MG63 (cell line): ENCODE results near the gene RIBC1. TPM values are rescaled to one million over a fixed set of nuclear protein-coding genes. Genes with fewer than 3 reads are reported as not detected.

Experiments used
- DNase-seq: peaks from one replicate; pipeline ENCODE4 v3.0.0-alpha.2; 2020
- H3K27me3 ChIP-seq: fragments of 250-450 bp; sonication (Bioruptor Pico); 2 replicates; pipeline ENCODE4 v1.5.1; 2020; ENCODE audit warnings: mild to moderate bottlenecking, moderate library complexity
- H3K36me3 ChIP-seq: fragments of 250-450 bp; sonication (Bioruptor Pico); 2 replicates; pipeline ENCODE4 v1.5.1; 2020; ENCODE audit warnings: mild to moderate bottlenecking, moderate library complexity
- H3K4me3 ChIP-seq: fragments of 250-450 bp; sonication (Bioruptor Pico); 2 replicates; pipeline ENCODE4 v1.5.1; 2020; ENCODE audit warnings: mild to moderate bottlenecking, moderate library complexity
- H3K9me3 ChIP-seq: fragments of 250-450 bp; sonication (Bioruptor Pico); 2 replicates; pipeline ENCODE4 v1.5.1; 2020; ENCODE audit warnings: mild to moderate bottlenecking, moderate library complexity
- total RNA-seq: library from RNA; depleted of rRNA; stranded (reverse); fragments of >200 nt; shearing (Covaris generic); gene quantifications from 2 replicates; pipeline ENCODE4 v1.2.3, GENCODE V29; 2014; ENCODE audit warnings: low replicate concordance

Gene RIBC1
- total RNA-seq, 1 experiment from 2014 or later = not detected

- Histone ChIP-seq H3K4me3 (peak within 1 kb of the TSS; percentile 68), H3K27me3 (no peaks in the 10 kb centered on the region), H3K9me3 (no peaks in the 10 kb centered on the region), H3K36me3 (peaks cover 6% of the 10 kb centered on the region)
- peak; percentile 95 for DNase-seq
Measured at GRCh38 chrX:53422086-53422860, 400 bp upstream of the RIBC1 start, which contains the start of gene SMC1A. Gene SMC1A (minus strand): TSS chrX:53422654. CDS start chrX:53422600, 54 bp downstream.

GRCh38 chrX:53429755-53430154 is 7.1 kb downstream of the RIBC1 start:
- Histone ChIP-seq H3K4me3 (no peak overlapping the region), H3K9me3 (no peaks in the 10 kb centered on the region), H3K27me3 (no peaks in the 10 kb centered on the region), H3K36me3 (peaks cover 6% of the 10 kb centered on the region; the same call in 1 of the 2 replicates)
- DNase-seq = no peak

DNA sequence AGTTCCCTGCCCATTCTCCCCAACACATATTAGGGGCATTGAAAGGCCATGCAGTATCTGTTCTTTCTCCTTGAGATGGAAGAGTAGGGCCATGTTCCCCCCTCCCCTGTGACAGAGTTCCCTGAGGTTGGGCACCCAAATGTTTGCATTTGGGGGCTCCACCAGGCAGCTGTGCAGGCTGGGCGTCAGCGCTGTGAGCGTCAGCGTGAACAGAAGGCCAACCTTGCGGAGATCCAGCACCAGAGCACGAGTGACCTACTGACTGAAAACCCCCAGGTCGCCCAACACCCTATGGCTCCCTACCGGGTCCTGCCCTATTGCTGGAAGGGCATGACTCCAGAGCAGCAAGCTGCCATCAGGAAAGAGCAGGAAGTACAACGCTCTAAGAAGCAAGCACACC is 7.6 kb downstream of the RIBC1 start:
- no peaks in the 10 kb centered on the region for H3K9me3 ChIP-seq
- peaks cover 6% of the 10 kb centered on the region; the same call in 1 of the 2 replicates for H3K36me3 ChIP-seq
- no peaks in the 10 kb centered on the region for H3K27me3 ChIP-seq
- DNase-seq = no peak
- H3K4me3 ChIP-seq = no peak overlapping the region

DNA sequence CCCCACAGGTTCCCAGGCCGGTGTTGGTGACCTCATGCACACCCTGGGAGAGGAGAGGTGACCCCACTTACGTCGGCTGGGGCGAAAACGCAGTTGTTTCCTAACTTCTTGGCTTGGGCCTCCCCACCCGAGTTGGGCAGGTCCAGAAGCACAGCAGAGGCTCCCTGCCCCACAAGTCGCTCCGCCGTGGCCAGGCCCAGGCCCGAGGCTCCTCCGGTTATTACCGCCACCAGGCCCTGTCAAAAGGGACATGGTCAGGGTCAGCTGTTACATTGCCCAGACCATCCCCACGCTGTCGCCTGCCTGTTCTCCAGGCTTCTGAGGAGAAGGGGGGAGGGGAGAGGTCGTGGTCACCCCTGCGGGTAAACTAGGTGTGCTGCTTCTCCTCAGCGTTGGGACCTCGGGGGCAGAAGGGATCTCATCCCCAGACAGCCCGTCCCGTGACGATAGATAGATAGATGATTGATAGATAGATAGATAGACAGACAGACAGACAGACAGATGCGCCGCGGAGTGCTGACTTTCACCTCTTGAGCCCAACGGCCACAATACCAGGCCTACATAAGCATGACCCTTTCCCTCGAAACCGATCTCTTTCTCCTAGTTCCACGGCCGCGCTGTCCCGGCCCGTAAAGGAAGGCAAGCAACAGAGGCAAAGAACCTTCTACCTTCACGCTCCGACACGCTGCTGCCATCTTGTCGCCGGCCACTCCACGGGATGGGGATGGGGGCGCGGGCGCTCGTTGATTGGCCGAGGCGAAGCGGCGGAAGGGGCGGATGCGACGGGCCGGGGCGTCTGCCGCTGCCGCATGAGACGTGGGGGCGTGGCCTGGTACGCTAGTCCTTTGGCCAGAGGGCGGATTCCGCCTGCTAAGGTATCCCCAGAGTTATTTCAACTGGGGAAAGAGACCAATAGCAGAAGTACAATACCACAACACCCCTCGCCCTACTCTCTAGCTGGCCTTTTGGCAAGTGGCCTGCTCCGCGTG is 11.3 kb downstream of the RIBC1 start, which contains the start of gene HSD17B10:
TSS of gene HSD17B10 (minus strand) at position 720 of the 989 bp plus-strand sequence. CDS start at position 695, 25 bp downstream.
- Histone ChIP-seq H3K9me3 (no peaks in the 10 kb centered on the region), H3K36me3 (peaks cover 6% of the 10 kb centered on the region; the same call in 1 of the 2 replicates), H3K27me3 (no peaks in the 10 kb centered on the region), H3K4me3 (peak within 1 kb of the TSS; percentile 73)
- DNase-seq = peak; percentile 86

DNA sequence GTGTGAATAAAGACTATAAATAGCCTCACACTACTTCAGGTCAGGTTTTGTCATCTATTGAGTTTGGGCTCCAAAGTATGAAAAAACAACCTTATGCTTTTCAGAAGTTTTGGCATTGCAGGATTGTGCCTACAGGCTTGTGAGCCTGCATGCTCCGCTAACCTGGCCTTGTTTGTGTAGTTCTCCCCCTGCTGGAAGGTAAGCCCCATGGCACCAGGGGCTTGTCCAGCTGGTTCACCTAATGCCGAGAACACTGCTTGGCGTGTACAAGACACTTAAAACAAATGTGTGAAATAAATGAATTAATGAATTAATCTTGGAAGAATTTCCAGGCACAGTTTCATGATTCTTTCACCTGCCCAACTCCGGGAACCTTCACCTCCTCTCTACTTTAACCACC is 13.3 kb downstream of the RIBC1 start:
- Histone ChIP-seq H3K27me3 (no peaks in the 10 kb centered on the region), H3K36me3 (peaks cover 6% of the 10 kb centered on the region; the same call in 1 of the 2 replicates), H3K9me3 (no peaks in the 10 kb centered on the region), H3K4me3 (no peak overlapping the region)
- DNase-seq = peak; percentile 45

GRCh38 chrX:53437206-53437605 is 14.5 kb downstream of the RIBC1 start:
- peaks cover 3% of the 10 kb centered on the region; the same call in 1 of the 2 replicates for H3K36me3 ChIP-seq
- DNase-seq = no peak
- H3K4me3 ChIP-seq = no peak overlapping the region
- H3K27me3 ChIP-seq = no peaks in the 10 kb centered on the region
- no peaks in the 10 kb centered on the region for H3K9me3 ChIP-seq

DNA sequence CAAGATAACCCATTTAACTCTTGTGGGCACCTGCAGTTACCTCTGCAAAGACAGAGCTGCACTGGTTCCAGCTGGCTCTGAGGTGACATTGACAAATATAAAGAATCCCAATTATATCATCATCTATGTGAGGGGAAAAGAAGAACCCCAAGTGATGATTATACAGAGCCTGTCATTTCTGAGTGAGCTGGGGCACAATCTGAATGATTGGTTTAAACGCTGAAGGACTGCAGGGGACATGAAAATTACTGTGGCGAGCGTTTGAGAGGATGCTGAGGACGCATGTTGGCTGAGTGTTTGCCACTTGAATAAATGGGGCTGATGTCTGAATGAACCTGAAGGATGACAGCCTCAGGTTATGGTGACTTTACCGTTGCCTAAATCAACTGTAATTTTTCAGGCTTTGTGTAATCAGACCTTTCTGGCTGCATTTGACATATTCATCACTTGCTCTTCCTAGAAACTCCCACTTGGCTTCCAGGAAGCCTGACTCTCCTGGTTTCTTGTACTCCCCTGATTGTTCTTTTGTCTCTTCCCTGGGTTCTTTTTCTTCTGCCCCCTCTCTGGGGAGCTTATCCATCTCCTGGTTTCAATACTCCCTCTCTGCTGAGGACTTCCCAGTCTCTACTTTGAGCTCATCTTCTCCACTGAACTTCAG is 15.6 kb downstream of the RIBC1 start:
- Histone ChIP-seq H3K4me3 (no peak overlapping the region), H3K36me3 (no peaks in the 10 kb centered on the region), H3K9me3 (no peaks in the 10 kb centered on the region), H3K27me3 (no peaks in the 10 kb centered on the region)
- no peak for DNase-seq

- no peak for DNase-seq
- no peaks in the 10 kb centered on the region for H3K9me3 ChIP-seq
- no peaks in the 10 kb centered on the region for H3K36me3 ChIP-seq
- H3K27me3 ChIP-seq = no peaks in the 10 kb centered on the region
- no peak overlapping the region for H3K4me3 ChIP-seq
Measured at GRCh38 chrX:53438832-53439230, 16.2 kb downstream of the RIBC1 start.

DNA sequence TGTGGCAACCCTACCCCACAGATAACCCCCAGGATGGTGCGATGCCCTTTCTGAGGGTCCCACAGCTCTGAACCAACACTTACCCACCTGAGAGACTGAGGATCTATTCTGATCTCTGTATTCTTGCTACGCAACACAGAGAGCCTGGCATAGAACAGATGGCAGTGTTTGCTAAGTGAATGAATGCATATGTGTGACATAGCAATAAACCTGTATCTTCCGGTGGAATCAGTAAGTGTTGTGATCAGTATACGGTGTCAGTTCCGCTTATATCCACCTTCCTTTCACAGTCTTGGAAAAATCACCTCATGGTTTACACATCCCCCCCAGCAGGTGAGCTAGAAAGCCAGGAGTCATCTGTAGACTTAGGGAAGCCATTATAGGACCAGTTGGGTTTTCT is 17.4 kb downstream of the RIBC1 start:
- H3K4me3 ChIP-seq = no peak overlapping the region; the same call in 1 of the 2 replicates
- DNase-seq = no peak

GRCh38 chrX:53440621-53441517 is 18.2 kb downstream of the RIBC1 start:
- DNase-seq = peak; percentile 72
- no peaks in the 10 kb centered on the region for H3K9me3 ChIP-seq
- peak overlapping the region; percentile 35 for H3K4me3 ChIP-seq
- H3K27me3 ChIP-seq = no peaks in the 10 kb centered on the region
- H3K36me3 ChIP-seq = no peaks in the 10 kb centered on the region

More for the DNA sequence above, 17.4 kb downstream of the RIBC1 start:
- H3K9me3 ChIP-seq = no peaks in the 10 kb centered on the region
- H3K36me3 ChIP-seq = no peaks in the 10 kb centered on the region
- no peaks in the 10 kb centered on the region for H3K27me3 ChIP-seq

- Histone ChIP-seq H3K36me3 (no peaks in the 10 kb centered on the region), H3K9me3 (no peaks in the 10 kb centered on the region), H3K4me3 (no peak overlapping the region), H3K27me3 (no peaks in the 10 kb centered on the region)
- peak; percentile 31 for DNase-seq
Measured at GRCh38 chrX:53441531-53442321, 19.1 kb downstream of the RIBC1 start.

DNA sequence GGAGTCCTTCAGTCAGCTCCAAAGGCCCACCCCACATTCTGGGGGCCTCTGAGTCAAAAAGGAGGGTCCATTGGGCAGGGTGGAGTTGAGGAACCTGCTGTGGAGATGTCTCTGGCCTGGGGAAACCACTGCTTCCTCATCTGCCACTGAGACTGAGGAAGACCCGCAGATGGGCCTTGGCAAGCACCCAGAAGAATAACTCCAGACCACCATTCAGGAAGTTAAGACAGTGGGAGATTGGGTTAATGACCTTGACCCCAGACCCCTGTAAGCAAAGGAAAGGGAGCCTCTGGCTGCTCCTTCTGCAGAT is 19.6 kb downstream of the RIBC1 start:
- Histone ChIP-seq H3K4me3 (no peak overlapping the region), H3K9me3 (no peaks in the 10 kb centered on the region), H3K36me3 (no peaks in the 10 kb centered on the region), H3K27me3 (no peaks in the 10 kb centered on the region)
- DNase-seq = no peak

GRCh38 chrX:53445977-53446376 is 23.3 kb downstream of the RIBC1 start:
- Histone ChIP-seq H3K4me3 (no peak overlapping the region), H3K36me3 (no peaks in the 10 kb centered on the region), H3K9me3 (no peaks in the 10 kb centered on the region), H3K27me3 (no peaks in the 10 kb centered on the region)
- DNase-seq = no peak

DNA sequence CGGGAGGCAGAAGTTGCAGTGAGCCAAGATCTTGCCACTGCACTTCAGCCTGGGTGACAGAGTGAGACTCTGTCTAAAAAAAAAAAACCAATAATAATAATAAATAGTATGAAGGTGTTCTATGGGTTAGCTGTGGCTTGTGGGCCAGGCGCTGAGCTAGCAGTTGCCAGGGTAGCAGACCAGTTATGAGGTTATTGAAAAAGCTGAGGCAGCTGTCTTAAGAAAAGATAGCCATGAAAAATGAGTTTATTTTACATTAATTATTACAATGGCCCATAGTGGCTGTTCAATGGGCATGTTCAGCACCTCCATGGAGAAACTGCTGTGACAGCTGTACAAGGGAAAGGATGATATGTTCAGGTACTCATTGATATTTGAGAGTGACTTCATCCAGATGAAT is 24.8 kb downstream of the RIBC1 start:
- Histone ChIP-seq H3K36me3 (no peaks in the 10 kb centered on the region), H3K4me3 (no peak overlapping the region), H3K9me3 (no peaks in the 10 kb centered on the region), H3K27me3 (no peaks in the 10 kb centered on the region)
- no peak for DNase-seq

GRCh38 chrX:53449632-53450031 is 27.0 kb downstream of the RIBC1 start:
- Histone ChIP-seq H3K27me3 (no peaks in the 10 kb centered on the region), H3K4me3 (no peak overlapping the region), H3K9me3 (no peaks in the 10 kb centered on the region), H3K36me3 (no peaks in the 10 kb centered on the region)
- DNase-seq = no peak
